Medulla oblongata (tissue), 1 donor: ENCODE results near the gene MICOS13.

Source experiments
- DNase-seq: peaks from one replicate; pipeline ENCODE4 v3.0.0-alpha.2; 2015; ENCODE audit errors: extremely low spot score

Gene MICOS13

DNA sequence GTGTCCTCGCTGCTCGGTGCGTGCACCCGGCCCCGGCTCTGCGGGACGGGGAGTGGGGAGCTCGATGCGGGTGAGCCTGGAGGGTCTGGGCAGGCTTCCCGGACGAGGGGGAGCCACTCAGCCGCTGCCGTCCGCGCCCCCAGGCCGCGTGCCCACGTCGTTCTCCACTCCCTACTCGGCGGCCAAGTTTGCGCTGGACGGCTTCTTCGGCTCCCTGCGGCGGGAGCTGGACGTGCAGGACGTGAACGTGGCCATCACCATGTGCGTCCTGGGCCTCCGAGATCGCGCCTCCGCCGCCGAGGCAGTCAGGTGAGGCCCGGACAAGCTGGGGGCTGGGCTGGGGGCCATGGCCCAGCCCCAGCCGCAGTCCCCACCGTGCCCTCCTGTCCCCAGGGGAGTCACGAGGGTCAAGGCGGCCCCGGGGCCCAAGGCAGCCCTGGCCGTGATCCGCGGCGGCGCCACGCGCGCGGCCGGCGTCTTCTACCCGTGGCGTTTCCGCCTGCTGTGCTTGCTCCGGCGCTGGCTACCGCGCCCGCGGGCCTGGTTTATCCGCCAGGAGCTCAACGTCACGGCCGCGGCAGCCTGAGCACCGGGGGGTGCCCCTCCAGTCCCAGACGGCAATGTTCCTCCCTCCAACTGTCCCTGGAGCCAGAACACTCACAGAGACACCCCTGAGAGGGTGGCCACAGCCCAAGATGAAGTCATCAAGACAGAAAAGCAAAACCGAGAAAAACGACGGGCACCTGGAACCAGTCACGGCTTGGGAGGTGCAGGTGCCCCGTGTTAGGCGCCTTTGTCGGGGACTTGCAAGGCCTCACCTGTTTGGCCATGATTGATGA, 7.3 kb upstream of the MICOS13 start:
- DNase-seq: no peak

DNA sequence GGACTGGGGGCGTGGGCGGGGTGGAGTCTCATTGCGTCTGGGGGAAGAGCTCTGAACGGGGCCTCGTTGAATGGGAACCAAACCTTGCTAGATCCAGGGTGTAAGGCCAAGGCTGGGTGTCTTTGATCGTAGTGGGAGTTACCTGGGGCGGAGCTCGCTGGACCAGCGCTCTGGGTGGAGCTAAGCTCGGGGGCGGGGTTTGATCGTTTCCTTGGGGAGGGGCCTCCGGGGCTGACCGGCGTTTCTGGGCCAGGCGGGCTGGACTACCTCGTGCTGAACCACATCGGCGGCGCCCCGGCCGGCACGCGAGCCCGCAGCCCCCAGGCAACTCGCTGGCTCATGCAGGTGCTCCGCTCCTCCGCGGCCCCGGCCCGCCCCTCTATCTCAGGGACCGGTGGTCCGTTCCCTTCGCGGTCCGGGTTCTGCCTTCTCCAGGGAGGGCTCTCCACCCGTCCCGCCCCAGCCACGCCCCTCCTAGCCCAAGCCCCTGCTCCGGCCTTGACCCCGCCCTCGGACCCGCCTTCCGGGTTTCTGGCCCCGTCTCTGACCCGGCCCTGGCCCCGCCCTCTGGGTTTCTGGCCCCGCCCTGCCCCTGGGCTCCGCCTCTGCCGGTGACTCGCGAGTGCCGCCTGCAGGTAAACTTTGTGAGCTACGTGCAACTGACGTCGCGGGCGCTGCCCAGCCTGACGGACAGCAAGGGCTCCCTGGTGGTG, 6.5 kb upstream of the MICOS13 start:
- DNase-seq: peak; percentile 92

DNA sequence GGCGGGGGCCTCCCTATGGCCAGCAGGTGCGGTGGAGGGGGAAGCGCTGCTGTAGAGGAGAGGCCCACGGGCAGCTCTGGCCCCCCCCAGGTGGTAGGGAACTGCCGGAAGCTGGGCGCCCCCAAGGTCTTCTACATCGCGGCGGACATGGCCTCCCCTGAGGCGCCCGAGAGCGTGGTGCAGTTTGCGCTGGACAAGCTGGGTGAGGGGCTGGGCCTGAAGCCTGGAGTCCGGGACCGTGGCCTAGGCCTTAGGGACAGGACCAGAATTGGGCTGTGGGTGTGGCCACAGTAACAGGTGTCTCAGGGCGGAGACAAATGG, 6.0 kb upstream of the MICOS13 start:
- DNase-seq: no peak

DNA sequence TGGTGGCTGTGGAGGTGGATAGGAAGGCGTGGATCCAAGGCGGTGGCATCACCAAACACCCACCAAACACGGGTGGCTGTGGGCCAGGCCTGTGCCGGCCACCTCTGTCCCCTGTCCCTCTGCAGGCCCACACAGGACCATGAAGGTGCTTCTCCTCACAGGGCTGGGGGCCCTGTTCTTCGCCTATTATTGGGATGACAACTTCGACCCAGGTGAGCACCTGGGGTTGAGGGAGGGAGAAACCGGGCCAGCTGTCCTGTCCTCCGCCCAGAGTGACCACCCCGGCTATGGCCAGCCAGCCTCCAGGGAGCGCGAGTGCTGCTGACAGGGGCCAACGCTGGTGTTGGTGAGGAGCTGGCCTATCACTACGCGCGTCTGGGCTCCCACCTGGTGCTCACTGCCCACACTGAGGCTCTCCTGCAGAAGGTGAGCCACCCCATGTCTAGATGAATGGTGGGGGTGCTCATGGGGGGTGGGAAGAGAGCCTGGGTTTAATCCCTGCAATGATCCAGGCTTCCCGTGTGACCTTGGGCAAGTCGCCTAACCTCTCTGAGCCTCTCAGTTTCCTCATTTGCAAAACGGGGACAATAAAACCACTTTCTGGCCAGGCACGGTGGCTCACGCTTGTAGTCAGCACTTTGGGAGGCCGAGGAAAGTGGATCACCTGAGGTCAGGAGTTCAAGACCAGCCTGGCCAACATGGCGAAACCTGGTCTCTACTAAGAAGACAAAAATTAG, 4.5 kb upstream of the MICOS13 start:
- DNase-seq: no peak

DNA sequence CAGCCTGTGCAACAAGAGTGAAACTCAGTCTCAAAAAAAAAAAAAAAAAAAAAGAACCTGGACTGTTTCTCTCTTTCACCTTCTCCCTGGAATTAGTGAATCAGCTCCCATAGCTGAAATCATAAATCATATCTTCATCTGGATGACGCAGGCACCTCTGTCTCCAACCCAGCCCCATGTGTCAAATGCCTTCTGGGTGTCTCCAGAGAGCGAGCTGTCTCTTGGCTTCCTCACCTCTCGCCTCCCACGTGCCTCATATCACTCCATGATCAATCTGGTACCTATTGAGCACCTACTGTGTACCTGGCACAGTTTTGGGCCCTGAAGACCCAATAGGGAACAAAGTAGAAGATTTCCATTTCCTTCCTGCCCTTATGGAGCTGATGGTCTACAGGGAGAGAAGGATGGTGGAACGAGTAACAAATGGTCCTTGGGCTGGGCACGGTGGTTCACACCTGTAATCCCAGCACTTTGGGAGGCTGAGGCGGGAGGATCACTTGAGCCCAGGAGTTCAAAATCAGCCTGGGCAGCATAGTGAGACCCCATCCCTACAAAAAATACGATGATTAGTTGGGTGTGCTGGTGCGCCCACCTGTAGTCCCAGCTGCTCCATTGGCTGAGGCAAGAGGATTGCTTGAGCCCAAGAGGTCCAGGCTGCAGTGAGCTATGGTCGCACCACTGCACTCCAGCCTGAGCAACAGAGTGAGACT, 3.0 kb upstream of the MICOS13 start:
- DNase-seq: no peak

DNA sequence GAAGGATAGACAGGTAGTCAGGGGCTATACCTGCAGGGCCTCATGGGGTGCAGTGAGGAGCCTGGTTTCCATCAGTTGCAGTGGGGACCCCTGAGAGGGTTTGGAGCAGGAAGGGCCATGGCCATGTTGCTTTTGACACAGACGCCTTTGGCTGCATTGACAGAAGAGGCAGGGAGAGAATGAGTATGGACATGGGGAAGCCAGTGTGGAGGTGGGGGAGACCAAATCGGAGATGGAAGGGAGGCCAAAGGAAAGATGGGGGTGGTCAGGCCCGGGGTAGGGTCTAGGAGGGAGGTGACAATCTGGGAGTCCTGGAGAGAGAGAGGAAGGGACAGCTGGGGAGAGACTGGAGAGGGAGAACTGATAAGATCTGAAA, 1.8 kb upstream of the MICOS13 start:
- DNase-seq: no peak

DNA sequence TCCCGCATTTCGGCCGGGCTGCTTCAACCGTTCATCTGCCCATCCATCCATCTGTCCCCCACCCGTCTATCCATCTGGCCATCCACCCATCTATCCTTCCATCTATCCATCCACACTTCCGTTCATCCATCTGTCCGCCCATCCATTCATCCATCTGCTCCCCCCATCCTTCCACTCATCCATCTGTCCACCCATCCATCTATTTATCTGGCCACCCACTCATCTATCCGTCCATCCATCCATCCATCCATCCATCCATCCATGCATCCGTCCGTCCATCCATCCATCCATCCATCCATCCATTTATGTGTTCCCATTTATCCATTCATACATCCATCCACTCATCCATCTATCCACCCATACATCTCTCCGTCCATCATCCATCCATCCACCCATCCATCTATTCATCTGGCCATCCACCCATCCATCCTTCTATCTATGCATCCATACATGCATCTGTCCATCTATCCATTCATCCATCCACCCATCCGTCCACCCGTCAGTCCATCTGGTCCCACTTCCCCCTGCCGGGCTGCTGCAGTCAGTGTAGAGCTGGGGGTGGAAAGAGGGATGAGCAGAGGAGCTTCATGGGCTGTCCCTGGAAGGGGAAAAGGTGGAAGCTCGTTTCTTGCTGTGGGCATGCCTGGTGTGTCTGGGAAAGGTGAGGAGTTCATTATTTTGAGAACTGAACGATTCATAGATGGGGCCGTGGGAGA, 1.2 kb upstream of the MICOS13 start:
- DNase-seq: no peak

DNA sequence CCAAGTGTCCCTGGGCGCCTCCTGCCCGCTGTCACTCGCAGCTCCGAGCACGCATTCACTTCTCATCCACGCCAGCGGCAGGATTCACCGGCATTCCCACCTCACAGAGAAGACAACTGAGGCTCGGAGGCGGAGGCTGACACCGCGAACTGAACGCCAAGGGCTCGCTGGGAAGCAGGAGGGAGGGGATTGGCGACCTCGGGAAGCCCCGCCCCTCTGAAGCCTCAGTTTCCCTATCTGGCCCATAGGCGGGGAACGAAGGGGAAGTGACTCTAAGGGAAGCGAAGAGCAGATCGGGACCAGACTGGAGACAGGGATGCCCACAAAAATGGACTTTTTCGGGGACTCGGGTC, 256 bp downstream of the MICOS13 start:
- peak; percentile 47 for DNase-seq

DNA sequence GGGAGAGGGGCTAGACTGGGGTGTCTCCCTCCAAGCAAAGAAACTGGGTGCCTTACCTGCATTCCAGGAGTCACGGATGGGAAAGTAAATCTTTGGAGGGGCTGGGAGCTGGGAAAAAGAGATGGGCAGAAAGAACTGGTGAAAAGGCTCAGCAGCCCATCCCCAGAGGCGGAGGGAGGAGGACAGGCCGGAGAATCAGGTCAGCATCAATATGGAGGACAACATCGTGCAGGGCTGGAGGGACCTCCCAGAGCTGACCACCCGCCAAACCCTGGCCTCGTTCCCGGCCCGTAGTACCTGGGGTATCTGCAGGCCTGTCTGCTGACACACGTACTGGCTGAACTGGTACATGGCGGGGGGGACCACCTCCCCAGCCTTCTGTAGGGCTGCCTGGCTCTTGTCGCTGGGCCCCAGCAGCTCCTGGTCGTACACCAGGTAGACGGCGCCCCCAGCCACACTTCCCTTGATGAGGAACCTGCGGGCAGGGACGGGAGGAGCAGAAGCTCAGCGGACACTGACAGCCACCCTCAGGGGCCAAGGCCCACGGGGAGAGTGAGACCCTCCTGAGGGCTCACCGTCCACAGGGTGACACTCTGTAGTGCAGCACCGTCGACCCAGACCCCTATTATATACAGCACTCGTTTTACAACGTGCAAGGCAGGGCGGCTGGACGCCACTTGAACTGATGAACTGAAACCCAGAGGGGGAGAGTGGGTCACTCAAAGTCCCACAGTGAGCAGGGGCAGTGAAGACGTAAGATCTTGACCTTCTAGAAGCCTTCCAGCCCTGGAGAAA, 830 bp downstream of the MICOS13 start:
- DNase-seq: no peak

DNA sequence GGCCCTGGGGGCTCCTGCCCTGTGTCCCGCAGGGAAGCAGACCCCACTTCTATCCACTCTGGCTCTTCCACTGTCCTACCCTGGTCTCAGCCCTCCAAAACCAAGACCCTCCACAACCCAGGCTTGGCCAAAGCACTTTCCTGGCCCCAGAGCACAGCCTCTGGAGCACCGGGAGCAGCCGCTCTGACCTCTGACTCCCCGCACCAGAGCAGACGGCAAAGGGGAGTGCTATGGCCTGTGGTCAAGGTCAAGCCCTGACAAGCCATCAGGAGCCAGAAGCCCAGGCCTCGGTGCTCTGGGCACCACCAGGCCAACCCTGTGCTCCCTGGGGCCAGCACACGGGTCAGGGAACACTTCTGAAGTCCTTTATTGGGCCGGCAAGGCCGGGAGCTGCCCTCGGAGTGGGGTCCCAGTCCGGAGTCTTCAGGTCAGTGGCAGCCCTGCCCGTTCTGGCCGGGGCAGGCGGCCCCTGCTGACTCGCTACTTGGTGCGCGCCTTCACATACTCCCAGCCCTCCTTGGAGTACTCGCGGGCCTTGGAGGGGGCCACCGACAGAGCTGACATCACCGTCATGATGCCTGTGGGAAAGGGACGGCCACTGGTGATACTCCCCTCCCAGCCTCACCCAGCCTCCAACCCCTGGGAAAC, 2.1 kb downstream of the MICOS13 start:
- no peak for DNase-seq

DNA sequence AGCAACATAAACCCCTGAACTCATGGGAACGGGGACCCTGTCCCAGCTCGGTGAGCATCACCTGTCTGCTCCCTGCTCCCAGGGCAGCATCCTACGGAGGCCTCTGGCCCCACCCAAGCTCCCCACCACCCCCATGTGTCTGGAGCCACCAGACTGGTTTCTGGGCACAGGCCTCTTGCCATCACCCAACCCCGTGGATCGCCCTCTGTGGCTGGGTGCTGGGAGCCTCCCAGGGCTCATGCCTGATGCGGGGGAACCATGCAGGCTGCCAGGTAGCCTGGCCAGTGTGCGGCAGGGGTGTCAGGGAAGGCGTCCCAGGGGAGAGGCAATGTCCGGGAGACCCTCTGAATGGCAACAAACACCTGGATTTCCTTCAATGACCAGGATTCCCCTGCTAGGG, 2.7 kb downstream of the MICOS13 start:
- no peak for DNase-seq

DNA sequence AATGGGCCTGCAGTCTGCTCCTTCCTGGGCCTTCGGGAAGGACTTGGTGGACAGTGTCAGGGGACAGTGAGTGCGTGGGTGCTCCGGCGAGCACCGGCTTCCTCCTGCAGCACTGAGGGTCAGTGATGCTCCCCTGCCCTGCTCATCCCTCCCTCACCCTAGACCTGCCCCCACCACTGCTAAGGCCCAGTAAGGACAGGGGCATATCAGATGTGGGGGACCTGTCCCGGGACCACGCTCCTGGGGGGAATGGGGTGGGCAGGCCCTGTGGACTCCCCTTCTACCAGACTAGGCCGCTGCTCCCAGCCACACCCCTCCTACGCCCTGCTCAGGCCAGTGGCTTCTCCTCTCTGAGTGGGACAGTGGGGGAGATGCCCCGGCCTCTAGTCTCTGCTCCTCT, 3.2 kb downstream of the MICOS13 start:
- DNase-seq: no peak

DNA sequence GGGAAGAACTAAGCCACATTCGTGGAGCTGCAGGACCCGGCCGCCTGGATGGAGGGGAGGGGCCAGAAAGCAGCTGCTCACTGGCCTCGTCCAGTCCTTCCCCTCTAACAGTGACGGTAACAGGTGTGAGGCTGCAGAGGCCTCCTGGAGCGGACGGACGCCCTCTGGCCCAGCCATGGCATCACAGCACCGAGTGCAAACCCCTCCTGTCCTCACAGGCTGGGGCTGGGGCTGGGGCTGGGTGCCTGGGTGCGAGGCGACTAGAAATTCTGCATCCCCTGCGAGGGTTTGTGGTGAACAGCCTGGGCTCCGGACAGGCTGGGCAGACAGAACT, 3.6 kb downstream of the MICOS13 start:
- no peak for DNase-seq

DNA sequence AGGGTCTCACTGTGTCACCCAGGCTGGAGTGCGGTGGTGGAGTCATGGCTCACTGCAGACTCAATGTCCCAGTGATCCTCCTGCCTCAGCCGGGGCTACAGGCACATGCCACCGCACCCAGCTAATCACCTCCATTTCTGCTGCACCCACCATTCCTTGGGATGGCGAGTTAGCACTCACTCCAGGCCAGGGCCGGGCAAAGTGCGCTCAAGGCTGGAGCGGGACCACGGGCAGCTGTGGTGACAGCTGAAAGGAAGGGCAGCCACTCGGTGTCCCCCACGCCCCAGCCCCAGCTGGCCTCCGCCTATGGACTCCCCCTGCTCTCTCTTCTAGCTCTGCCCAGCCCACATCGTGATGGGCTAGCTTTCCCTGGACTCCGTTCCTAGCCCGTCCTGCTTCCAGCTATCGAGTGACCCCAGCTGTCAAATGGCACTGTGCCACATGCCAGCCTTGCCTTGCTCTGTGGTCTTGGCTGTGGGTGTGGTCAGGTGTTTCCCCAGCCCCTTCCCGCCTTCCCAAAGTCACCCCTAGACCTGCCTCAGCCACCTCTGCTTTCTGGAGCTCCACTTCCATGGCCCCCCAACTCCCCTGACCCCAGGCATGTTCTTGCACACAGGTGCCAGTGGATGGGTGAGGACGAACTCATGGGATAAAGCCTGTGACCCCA, 4.1 kb downstream of the MICOS13 start:
- no peak for DNase-seq

DNA sequence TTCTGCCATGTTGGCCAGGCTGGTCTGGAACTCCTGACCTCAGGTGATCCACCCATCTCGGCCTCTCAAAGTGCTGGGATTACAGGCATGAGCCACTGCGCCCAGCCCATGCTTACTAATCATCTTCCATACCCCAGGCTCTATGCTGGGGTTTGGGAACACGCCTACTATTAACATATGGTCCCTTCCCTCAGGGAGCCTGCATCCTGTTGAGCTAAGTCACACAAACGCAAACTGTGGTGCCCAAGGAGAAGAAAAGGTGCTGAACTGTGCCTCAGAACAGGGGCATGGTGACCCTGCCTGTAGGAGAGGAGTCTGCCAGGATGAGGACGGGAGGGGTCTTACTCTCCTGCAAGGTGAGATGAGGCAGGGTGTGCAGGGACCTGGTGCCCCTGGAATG, 5.6 kb downstream of the MICOS13 start:
- no peak for DNase-seq

DNA sequence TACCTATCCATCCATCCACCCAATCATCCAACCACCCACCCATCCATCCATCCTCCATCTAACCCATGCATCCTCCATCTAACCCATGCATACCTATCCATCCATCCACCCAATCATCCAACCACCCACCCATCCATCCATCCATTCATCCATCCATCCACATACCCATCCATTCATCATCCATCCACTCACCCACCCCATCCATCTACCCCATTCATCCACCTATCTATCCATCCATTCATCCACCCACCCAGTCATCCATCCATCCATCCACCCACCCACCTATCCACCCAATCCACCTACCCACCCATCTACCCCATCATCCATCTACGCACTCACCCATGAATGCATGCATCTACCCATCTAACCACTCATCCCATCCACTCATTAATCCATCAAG, 6.6 kb downstream of the MICOS13 start:
- DNase-seq: no peak

DNA sequence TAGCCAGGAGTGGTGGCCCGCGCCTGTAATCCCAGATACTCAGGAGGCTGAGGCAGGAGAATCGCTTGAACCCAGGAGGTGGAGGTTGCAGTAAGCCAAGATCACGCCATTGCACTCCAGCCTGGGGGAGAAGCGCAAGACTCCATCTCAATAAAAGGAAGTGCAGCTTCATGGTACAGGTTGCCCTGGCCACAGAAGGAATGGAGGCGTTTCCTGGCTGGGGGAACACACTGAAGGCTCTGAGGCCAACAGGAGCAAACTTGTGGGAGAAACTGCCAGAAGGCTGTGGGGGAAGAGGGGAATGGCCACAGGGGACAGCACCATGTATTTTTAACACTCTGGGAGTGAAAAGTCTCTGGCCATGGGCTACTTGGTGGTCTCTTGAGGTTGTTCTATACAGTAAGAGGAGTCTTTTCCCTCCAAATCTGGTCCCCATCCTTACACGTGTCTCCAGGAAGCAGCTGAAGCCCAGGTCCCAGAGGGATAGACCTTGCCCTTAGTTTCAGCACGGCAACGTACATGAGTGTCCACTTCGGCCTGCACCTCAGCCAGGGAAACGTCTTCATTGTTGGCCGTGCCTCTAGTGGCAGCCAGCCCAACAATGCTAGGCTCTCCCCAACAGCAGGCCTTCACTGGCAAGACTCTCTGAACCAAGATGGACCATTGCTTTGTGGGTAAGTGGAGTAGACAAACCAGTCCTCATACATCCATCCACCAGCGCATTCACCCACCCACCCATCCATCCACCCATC, 7.4 kb downstream of the MICOS13 start:
- DNase-seq: no peak

DNA sequence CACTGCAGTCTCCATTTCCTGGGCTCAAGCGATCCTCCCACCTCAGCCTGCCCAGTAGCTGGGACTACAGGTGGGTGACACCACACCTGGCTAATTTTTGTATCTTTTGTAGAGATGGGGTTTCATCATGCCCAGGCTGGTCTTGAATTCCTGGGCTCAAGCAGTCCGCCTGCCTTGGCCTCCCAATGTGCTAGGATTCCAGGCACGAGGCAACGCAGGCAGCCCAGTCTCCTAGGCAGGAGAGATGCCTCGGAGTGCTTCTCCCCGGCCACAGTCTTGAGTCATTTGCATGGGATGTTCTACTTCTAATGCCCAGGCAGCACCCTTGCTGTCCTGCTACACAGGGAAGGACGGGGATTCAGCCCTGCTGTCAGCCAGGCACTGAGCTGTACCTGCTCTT, 8.7 kb downstream of the MICOS13 start:
- no peak for DNase-seq

DNA sequence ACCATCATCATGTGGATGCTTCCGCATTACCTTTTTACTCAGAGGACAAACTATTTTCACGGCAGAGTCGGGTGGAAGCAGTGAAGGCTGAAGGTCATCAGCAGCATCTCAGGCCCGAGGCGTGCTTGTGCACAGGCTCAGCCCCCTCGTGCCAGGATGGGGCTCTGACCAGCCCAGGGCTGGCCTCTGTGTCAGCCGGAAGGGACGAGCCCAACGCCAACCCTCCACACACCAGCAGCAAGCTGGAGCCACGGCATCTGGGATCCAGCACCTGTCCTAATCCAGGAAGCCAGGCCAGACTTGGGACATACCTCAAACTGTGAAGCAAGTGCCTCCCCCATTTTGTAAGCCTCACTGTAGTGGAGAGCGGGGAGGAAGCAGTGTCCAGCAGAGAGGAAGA, 11.1 kb downstream of the MICOS13 start:
- DNase-seq: no peak
